Kidney epithelial cell (primary cell): Measurements from ENCODE around the gene CRACDL. TPM values are rescaled to one million over a fixed set of nuclear protein-coding genes. Genes with fewer than 3 reads are reported as not detected.

Experiments used
- DNase-seq: peaks from one replicate; pipeline ENCODE4 v3.0.0-alpha.2; 2010; ENCODE audit warnings: low read depth
- H3K27me3 ChIP-seq: 2 replicates; pipeline ENCODE4 v1.6.0; 2011; ENCODE audit warnings: low read length; ENCODE audit not compliant: control insufficient read depth, insufficient read depth
- H3K36me3 ChIP-seq: 2 replicates; pipeline ENCODE4 v1.5.1; 2011; ENCODE audit warnings: low read length; ENCODE audit not compliant: control insufficient read depth, insufficient read depth
- H3K4me3 ChIP-seq: 2 replicates; pipeline ENCODE4 v1.5.1; 2011; ENCODE audit warnings: low read depth, mild to moderate bottlenecking, control low read depth, low read length
- CTCF ChIP-seq: IDR thresholded peaks from 2 replicates; pipeline ENCODE4 v1.5.1; 2011; ENCODE audit warnings: mild to moderate bottlenecking, moderate library complexity, low read length, control low read depth, inconsistent platforms; ENCODE audit not compliant: insufficient read depth, poor library complexity, severe bottlenecking
- total RNA-seq: library from RNA; depleted of rRNA; stranded (reverse); fragments of >200 nt; gene quantifications from 2 replicates; pipeline ENCODE4 v1.2.3, GENCODE V29; 2015

Gene CRACDL
- total RNA-seq, 1 donor from 2014 or later = 1.4 TPM

- Histone ChIP-seq H3K36me3 (no peaks in the 10 kb centered on the region), H3K4me3 (no peak overlapping the region), H3K27me3 (peaks cover 2% of the 10 kb centered on the region)
- no peak for DNase-seq
- no peak for TF ChIP-seq CTCF
Measured at GRCh38 chr2:98832172-98832571, 103.9 kb downstream of the CRACDL start.

DNA sequence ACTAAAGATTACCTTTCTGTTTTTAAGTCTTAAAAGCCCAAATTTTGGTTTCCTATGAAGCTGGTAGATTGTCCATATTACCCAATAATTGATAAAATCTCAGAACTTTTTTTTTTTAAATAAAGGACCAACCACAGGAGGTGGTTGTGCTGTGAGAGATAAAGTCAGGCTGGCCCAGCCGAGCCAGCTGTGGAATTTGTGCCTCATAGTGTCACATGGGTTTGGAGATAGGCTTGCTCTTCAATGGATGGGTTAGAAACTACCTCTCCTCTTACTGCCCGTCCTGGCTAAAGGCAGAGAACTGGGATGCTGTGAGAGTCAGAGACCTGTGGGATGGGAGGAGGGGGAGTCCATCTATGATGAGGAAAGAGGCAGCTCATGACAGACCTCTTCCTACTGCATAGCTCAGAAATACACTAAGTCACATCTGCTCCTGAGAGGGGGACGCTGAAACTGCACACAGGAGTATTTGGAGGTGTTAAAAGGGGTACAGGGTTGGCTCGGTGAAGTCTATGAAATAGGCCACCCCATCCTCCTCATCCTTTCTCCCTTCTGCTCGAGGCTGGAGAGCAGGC, 105.4 kb downstream of the CRACDL start:
- DNase-seq = no peak
- H3K36me3 ChIP-seq = no peaks in the 10 kb centered on the region
- H3K4me3 ChIP-seq = no peak overlapping the region
- no peak for TF ChIP-seq CTCF
- peaks cover 2% of the 10 kb centered on the region for H3K27me3 ChIP-seq

GRCh38 chr2:98829581-98830270, 106.3 kb downstream of the CRACDL start:
- no peak overlapping the region for H3K4me3 ChIP-seq

DNA sequence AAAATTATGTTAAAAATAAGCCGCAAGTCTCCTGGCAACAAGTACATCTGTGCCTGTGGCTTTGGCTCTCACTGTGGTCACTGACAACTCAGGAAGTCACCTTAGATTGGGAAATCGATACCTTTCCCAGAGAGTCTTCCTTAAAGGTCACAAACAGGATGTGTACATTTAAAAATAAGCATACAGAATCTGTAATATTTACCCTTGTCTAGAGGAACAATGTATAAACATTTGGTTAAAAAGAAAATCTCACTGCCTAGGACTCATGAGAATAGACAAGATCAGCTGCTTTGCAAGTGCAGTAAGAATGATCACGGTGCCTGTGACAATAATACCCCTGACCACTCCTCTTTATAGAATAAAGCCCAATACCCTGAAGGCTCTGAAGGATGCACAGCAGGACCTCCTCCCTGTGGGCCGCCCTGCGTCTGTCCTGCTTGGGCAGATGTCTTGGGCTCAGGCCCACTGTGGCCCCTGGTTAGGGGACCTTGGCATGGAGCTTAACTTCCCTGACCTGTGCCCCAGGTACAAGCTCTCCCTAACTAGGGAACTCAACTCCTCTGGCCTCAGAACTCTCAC, 107.1 kb downstream of the CRACDL start:
- Histone ChIP-seq H3K4me3 (no peak overlapping the region), H3K36me3 (peaks cover 1% of the 10 kb centered on the region), H3K27me3 (peaks cover 10% of the 10 kb centered on the region)
- TF ChIP-seq CTCF = no peak
- no peak for DNase-seq

More at GRCh38 chr2:98829581-98830270, 106.3 kb downstream of the CRACDL start:
- TF ChIP-seq CTCF = no peak
- DNase-seq = no peak
- Histone ChIP-seq H3K36me3 (peaks cover 1% of the 10 kb centered on the region), H3K27me3 (peaks cover 5% of the 10 kb centered on the region)

- no peak for TF ChIP-seq CTCF
- H3K4me3 ChIP-seq = no peak overlapping the region
- H3K27me3 ChIP-seq = peaks cover 15% of the 10 kb centered on the region
- DNase-seq = no peak
- peaks cover 1% of the 10 kb centered on the region for H3K36me3 ChIP-seq
Measured at GRCh38 chr2:98828369-98828744, 107.7 kb downstream of the CRACDL start.
